Kidney epithelial cell (primary cell): ENCODE results near the gene SOHLH1. TPM values are rescaled to one million over a fixed set of nuclear protein-coding genes. Genes with fewer than 3 reads are reported as not detected.

Experiments used
- DNase-seq: peaks from one replicate; pipeline ENCODE4 v3.0.0-alpha.2; 2010; ENCODE audit warnings: low read depth
- H3K27me3 ChIP-seq: 2 replicates; pipeline ENCODE4 v1.6.0; 2011; ENCODE audit warnings: low read length; ENCODE audit not compliant: control insufficient read depth, insufficient read depth
- H3K36me3 ChIP-seq: 2 replicates; pipeline ENCODE4 v1.5.1; 2011; ENCODE audit warnings: low read length; ENCODE audit not compliant: control insufficient read depth, insufficient read depth
- H3K4me3 ChIP-seq: 2 replicates; pipeline ENCODE4 v1.5.1; 2011; ENCODE audit warnings: low read depth, mild to moderate bottlenecking, control low read depth, low read length
- total RNA-seq: library from RNA; depleted of rRNA; stranded (reverse); fragments of >200 nt; gene quantifications from 2 replicates; pipeline ENCODE4 v1.2.3, GENCODE V29; 2015
- TF ChIP-seq, protein P1 (sequence below): IDR thresholded peaks from 2 replicates; pipeline ENCODE4 v1.5.1; 2011; ENCODE audit warnings: mild to moderate bottlenecking, moderate library complexity, low read length, control low read depth, inconsistent platforms; ENCODE audit not compliant: insufficient read depth, poor library complexity, severe bottlenecking

Gene SOHLH1
- total RNA-seq, 1 donor from 2014 or later: not detected

DNA sequence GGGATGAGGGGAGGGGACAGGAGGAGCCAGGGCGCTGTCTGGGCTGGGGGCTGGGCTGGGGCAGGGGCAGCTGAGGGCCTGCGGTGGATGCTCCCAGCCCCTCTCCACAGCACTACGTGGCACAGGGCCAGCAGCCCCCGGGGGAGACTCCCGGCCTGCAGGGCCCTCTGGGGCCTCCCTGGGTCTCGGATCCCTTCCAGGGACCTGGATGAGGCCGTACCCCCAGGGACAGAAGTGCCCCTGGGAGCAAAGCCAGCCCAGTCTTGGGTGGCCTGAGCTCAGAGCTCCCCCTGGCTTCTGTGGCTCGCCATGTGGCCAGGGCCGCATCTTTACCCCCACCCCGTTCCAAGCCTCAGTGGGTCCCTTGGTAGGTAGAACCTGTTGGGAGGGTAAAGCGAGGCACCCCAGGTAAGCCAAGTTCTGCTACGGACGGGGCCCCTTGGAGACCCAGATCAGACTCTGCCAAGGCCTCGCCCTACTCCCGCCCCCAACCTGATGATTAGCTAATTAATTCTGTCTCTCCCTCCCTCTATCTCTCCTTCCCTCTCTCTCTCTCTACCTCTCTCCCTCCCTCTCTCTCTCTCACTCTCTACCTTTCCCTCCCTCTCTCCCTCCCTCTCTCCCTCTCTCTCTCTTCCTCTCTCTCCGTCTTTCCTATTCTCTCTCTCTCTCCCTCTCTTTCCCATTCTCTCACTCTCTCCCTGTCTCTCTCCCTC, 27.0 kb upstream of the SOHLH1 start:
- Histone ChIP-seq H3K27me3 (no peaks in the 10 kb centered on the region), H3K4me3 (no peak overlapping the region), H3K36me3 (no peaks in the 10 kb centered on the region)
- TF ChIP-seq, protein P1, sequence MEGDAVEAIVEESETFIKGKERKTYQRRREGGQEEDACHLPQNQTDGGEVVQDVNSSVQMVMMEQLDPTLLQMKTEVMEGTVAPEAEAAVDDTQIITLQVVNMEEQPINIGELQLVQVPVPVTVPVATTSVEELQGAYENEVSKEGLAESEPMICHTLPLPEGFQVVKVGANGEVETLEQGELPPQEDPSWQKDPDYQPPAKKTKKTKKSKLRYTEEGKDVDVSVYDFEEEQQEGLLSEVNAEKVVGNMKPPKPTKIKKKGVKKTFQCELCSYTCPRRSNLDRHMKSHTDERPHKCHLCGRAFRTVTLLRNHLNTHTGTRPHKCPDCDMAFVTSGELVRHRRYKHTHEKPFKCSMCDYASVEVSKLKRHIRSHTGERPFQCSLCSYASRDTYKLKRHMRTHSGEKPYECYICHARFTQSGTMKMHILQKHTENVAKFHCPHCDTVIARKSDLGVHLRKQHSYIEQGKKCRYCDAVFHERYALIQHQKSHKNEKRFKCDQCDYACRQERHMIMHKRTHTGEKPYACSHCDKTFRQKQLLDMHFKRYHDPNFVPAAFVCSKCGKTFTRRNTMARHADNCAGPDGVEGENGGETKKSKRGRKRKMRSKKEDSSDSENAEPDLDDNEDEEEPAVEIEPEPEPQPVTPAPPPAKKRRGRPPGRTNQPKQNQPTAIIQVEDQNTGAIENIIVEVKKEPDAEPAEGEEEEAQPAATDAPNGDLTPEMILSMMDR: no peak
- no peak for DNase-seq

DNA sequence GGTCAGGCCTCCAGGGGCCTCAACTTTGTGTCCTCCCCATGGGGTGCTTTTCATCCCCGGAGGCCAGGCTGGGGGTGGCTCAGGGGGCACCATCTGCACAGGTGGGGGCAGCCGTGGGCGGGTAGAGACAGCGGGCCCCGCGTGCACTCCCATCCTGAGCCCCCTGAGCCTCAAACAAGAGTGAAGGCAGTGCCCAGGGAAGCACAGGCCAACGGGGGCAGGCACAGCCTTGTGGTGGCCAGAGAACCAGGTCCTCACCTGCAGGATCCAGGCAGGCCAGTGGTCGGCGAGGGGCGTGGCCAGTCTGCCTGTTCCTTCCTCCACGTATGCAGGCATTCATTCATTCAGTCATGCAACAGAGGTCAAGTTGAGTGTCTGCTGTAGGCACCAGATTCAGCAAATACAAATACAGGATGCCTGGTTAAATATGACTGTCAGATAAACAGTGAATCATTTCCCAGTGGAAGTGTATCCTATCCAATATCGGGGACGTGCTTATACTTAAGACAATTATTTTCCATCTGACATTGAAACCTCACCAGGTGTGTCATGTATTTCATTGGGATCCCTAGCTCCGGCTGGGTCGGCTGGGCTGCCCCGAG, 25.0 kb upstream of the SOHLH1 start:
- Histone ChIP-seq H3K27me3 (no peaks in the 10 kb centered on the region), H3K36me3 (no peaks in the 10 kb centered on the region), H3K4me3 (no peak overlapping the region)
- TF ChIP-seq, protein P1: no peak
- no peak for DNase-seq

DNA sequence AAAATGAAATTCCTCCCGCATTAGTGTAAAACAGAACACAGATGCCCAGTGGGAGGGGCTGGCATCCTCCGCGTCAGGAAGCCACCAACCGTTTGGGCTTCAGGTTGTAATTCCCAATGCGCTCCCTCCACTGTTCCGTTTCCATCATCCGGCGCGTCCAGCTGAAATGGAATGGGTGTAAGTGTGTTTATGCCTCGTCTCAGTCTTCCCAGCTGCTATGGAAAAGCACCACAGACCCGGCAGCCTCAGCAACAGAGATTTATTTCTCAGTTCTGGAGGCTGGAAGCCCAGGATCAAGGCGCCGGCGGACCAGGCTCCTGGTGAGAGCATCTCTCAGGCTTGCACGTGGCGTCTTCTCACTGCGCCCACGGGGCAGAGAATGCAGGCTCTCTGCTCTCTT, 23.1 kb upstream of the SOHLH1 start:
- Histone ChIP-seq H3K27me3 (no peaks in the 10 kb centered on the region), H3K4me3 (no peak overlapping the region), H3K36me3 (no peaks in the 10 kb centered on the region)
- TF ChIP-seq, protein P1: no peak
- DNase-seq: no peak

DNA sequence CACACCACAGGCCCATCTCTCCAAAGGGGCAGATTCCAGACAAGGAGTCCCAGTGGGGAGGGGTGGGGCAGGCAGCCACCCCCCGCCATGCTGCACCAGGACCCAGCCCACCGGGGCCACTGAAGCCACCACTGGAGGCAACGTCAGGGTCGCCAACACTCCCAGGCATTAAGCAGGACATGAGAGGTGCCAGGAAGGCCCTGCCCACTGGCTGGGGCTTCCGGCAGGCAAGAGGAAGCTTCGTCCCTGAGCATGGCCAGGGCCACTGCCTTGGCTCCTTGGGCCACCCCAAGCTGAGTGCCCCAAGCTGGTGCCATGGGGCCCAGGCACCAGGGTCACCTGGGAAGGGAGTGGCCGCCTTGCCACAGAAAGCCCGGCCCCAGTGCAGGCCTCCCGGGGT, 20.2 kb upstream of the SOHLH1 start:
- H3K36me3 ChIP-seq: no peaks in the 10 kb centered on the region
- H3K27me3 ChIP-seq: peaks cover 17% of the 10 kb centered on the region
- TF ChIP-seq, protein P1: no peak
- DNase-seq: no peak
- no peak overlapping the region for H3K4me3 ChIP-seq

DNA sequence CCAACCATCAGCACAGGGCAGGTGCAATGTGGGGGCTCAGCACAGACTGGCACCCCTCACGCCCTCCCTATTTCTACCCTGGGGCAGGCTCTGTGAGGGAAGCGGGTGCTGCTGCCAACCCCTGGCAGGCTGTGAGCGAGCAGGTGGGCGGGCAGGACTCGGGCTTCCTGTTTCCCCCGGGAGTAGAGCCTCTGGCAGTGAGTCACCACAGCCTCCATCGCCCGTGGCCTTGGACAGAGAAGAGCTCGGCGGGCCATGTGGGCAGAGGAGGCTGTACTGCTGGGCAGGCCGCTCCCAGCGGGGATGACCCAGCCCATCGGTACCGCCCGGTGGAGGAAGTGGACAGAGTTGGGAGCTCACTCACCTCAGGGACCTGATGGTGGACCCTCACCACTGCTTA, 19.3 kb upstream of the SOHLH1 start:
- Histone ChIP-seq H3K36me3 (no peaks in the 10 kb centered on the region), H3K27me3 (peaks cover 23% of the 10 kb centered on the region), H3K4me3 (no peak overlapping the region)
- no peak for DNase-seq
- TF ChIP-seq, protein P1: no peak
